Measurements from ENCODE around the gene ACTN2.

GRCh38 chr1:236773919-236774318 is 87.6 kb downstream of the ACTN2 start:
- TF ChIP-seq POLR2A (IDR thresholded peaks at IDR 0.05) (no peak), CTCF (IDR thresholded peaks at IDR 0.05) (no peak)

All from tibial nerve (tissue), 3 donors.